ENCODE measurements around the gene NKX6-2. TPM values are rescaled to one million over a fixed set of nuclear protein-coding genes. Genes with fewer than 3 reads are reported as not detected.
"Not testable (repeated sequence)": the region's sequence is repeated elsewhere in the genome, so short reads cannot be mapped to it uniquely, and the experiment has no call there.

Gene NKX6-2
- total RNA-seq, 1 donor from 2014 or later = not detected

- Histone ChIP-seq H4K20me1 (ENCODE audit: low read depth) (peaks cover 37% of the 10 kb centered on the region), H3K4me1 (peaks cover 15% of the 10 kb centered on the region), H3K27me3 (peaks cover 72% of the 10 kb centered on the region), H3F3A (ENCODE audit: low read depth) (peaks cover 4% of the 10 kb centered on the region), H3K27ac (no peak overlapping the region), H3K79me2 (ENCODE audit: low read depth) (no peaks in the 10 kb centered on the region), H3K9ac (no peak overlapping the region), H3K36me3 (no peaks in the 10 kb centered on the region), H3K9me3 (ENCODE audit: low read depth) (no peaks in the 10 kb centered on the region), H3K4me3 (no peak overlapping the region), H2AFZ (replicated peaks) (no peak overlapping the region), H3K4me2 (no peak overlapping the region)
- TF ChIP-seq EZH2phosphoT487 (IDR thresholded peaks at IDR 0.05) (no peak), CTCF (IDR thresholded peaks at IDR 0.05) (no peak), EZH2 (IDR thresholded peaks at IDR 0.05) (no peak)
- H3K27me3 Mint-ChIP-seq (ENCODE audit: insufficient read depth, low read depth) = peaks cover 24% of the 10 kb centered on the region
- H3K27ac Mint-ChIP-seq = no peak overlapping the region
- H3K4me3 Mint-ChIP-seq = no peak overlapping the region
- H3K4me1 Mint-ChIP-seq = peaks cover 2% of the 10 kb centered on the region
- H3K36me3 Mint-ChIP-seq = no peaks in the 10 kb centered on the region
- no peaks in the 10 kb centered on the region for H3K9me3 Mint-ChIP-seq
- DNase-seq (ENCODE audit: low spot score) = no peak
These were observed 6.8 kb upstream of the NKX6-2 start for GRCh38 chr10:132792796-132793195.

GRCh38 chr10:132792099-132792498 is 6.2 kb upstream of the NKX6-2 start:
- DNase-seq (ENCODE audit: low spot score); H3K27ac ChIP-seq; H3K4me1 Mint-ChIP-seq; H3K27ac Mint-ChIP-seq; H3K4me3 ChIP-seq; H3K9ac ChIP-seq; H3F3A ChIP-seq (ENCODE audit: low read depth); H3K4me3 Mint-ChIP-seq; H3K4me2 ChIP-seq; H3K36me3 Mint-ChIP-seq; H3K79me2 ChIP-seq (ENCODE audit: low read depth); H2AFZ ChIP-seq (replicated peaks); H3K36me3 ChIP-seq; H3K9me3 ChIP-seq (ENCODE audit: low read depth); H3K9me3 Mint-ChIP-seq: not testable (repeated sequence)
- peaks cover 22% of the 10 kb centered on the region for H3K27me3 Mint-ChIP-seq (ENCODE audit: insufficient read depth, low read depth)
- Histone ChIP-seq H3K4me1 (peaks cover 19% of the 10 kb centered on the region), H4K20me1 (ENCODE audit: low read depth) (peaks cover 44% of the 10 kb centered on the region), H3K27me3 (peaks cover 73% of the 10 kb centered on the region)

- H2AFZ ChIP-seq (replicated peaks) = no peak overlapping the region
- Mint-ChIP-seq H3K4me1 (peaks cover 2% of the 10 kb centered on the region), H3K4me3 (no peak overlapping the region), H3K9me3 (no peaks in the 10 kb centered on the region), H3K27ac (no peak overlapping the region), H3K27me3 (ENCODE audit: insufficient read depth, low read depth) (peaks cover 23% of the 10 kb centered on the region), H3K36me3 (no peaks in the 10 kb centered on the region)
- H3K36me3 ChIP-seq = no peaks in the 10 kb centered on the region
- no peaks in the 10 kb centered on the region for H3K9me3 ChIP-seq (ENCODE audit: low read depth)
- no peak overlapping the region for H3K4me3 ChIP-seq
- peaks cover 4% of the 10 kb centered on the region for H3F3A ChIP-seq (ENCODE audit: low read depth)
- no peaks in the 10 kb centered on the region for H3K79me2 ChIP-seq (ENCODE audit: low read depth)
- peaks cover 73% of the 10 kb centered on the region for H3K27me3 ChIP-seq
- TF ChIP-seq EZH2 (IDR thresholded peaks at IDR 0.05) = no peak
- H3K4me1 ChIP-seq = peaks cover 21% of the 10 kb centered on the region
- no peak overlapping the region for H3K27ac ChIP-seq
- DNase-seq (ENCODE audit: low spot score) = no peak
- no peak overlapping the region for H3K9ac ChIP-seq
- peaks cover 53% of the 10 kb centered on the region for H4K20me1 ChIP-seq (ENCODE audit: low read depth)
- H3K4me2 ChIP-seq = no peak overlapping the region
These were observed 5.2 kb upstream of the NKX6-2 start for GRCh38 chr10:132790934-132791829.

GRCh38 chr10:132790470-132790869 is 4.5 kb upstream of the NKX6-2 start:
- Mint-ChIP-seq H3K9me3 (no peaks in the 10 kb centered on the region), H3K27ac (no peak overlapping the region), H3K27me3 (ENCODE audit: insufficient read depth, low read depth) (peaks cover 24% of the 10 kb centered on the region), H3K4me3 (no peak overlapping the region), H3K4me1 (no peaks in the 10 kb centered on the region), H3K36me3 (no peaks in the 10 kb centered on the region)
- no peaks in the 10 kb centered on the region for H3K36me3 ChIP-seq
- H4K20me1 ChIP-seq (ENCODE audit: low read depth) = peaks cover 54% of the 10 kb centered on the region
- peaks cover 22% of the 10 kb centered on the region for H3K4me1 ChIP-seq
- H3K27ac ChIP-seq = no peak overlapping the region
- H2AFZ ChIP-seq (replicated peaks) = no peak overlapping the region
- TF ChIP-seq EZH2phosphoT487 (IDR thresholded peaks at IDR 0.05) (no peak), EZH2 (IDR thresholded peaks at IDR 0.05) (no peak), CTCF (IDR thresholded peaks at IDR 0.05) (no peak)
- H3K9me3 ChIP-seq (ENCODE audit: low read depth) = no peaks in the 10 kb centered on the region
- H3K4me3 ChIP-seq = no peak overlapping the region
- H3K79me2 ChIP-seq (ENCODE audit: low read depth) = no peaks in the 10 kb centered on the region
- no peak overlapping the region for H3K4me2 ChIP-seq
- H3K27me3 ChIP-seq = peaks cover 75% of the 10 kb centered on the region
- no peak for DNase-seq (ENCODE audit: low spot score)
- H3K9ac ChIP-seq = no peak overlapping the region
- peaks cover 4% of the 10 kb centered on the region for H3F3A ChIP-seq (ENCODE audit: low read depth)

Data from neural progenitor cell (in vitro differentiated cells).